ENCODE measurements around the gene POU2AF2.
"Not testable (repeated sequence)": the region's sequence is repeated elsewhere in the genome, so short reads cannot be mapped to it uniquely, and the experiment has no call there.

The POU2AF2 gene

DNA sequence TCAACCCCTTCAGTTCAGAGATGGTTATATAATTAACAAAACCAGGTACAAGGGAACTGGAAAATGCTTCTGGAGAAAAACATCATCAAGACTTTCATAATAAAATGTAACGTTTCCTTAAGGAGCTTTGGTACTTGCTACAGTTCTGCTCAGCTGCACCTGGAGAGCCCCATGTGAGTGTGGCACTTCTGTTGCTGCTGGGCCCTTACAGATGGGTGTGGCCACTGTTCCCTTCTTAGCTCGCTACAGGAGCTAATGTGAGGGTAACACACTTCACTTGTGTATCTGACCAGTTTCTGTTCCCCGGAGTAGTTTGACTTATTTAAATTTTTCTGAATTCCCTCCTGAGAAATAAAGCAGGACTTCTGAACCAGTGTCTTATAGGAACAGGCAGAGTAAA, 56.8 kb downstream of the POU2AF2 start:
- no peak for DNase-seq (ENCODE audit: low spot score)

- no peak for DNase-seq (ENCODE audit: low spot score)
Observed at GRCh38 chr11:111303461-111303860, 57.9 kb downstream of the POU2AF2 start.

DNA sequence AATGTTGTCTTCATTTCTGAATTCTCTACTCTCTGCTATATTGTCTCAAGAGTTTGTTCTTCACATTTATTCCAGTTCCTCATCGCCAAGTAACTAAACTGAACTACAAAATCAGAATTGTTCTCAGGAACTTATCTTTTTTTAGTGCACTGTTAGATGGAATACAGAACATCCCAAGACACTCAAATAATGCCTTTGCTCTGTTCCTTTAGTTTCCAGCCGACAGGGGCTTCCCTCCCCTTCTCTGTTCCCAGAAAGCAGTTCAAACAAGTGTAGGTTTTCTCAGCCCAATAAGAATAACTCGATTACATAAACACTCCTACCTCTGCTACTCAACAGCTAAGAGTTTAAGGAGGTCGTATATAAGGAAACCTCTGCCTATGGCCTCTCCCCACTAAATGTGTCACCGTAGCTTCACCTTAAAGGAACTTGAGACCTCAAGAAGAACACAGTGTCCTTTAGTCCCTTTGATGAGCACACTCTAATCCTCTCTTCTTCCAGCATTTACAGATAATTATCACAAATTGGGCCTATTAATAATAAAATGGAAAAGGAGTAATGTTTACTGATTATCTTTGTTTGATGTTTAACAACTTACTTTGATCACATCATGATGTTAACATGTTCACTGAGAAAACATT, 59.8 kb downstream of the POU2AF2 start:
- no peak for DNase-seq (ENCODE audit: low spot score)

DNA sequence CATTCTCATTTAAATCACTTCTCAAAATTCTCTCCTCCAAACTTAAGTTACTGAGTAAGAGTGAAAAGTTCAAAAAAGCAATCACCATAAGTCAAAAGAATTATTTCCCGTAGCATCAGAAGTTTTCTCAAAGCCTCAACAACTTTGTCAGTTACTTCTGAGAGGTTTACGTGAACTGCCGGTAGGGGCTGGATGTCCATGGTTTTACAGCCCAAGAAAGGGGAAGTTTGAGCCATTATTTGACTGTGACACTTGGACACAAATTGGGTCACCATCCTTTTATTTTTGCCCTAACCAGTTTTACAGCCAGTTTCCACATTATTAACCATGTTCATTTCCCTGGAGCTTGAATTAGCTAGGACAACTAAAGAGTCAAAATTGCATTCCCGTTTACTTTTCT, 60.4 kb downstream of the POU2AF2 start:
- no peak for DNase-seq (ENCODE audit: low spot score)

DNA sequence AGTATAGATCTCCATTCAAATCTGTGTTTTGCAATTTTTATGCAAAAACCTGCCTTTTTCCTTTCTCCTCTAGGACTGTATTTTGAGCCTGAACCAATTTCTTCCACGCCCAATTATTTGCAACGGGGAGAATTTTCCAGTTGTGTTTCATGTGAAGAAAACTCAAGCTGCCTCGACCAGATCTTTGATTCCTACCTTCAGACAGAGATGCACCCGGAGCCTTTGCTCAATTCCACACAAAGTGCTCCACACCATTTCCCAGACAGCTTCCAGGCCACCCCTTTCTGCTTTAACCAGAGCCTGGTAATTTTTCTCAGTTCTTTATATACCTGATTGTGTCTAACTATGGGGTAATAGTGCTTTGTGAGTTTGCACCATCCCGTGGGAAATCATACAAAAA, 60.8 kb downstream of the POU2AF2 start:
- no peak for DNase-seq (ENCODE audit: low spot score)

GRCh38 chr11:111307472-111308108, 62.1 kb downstream of the POU2AF2 start:
- no peak for DNase-seq (ENCODE audit: low spot score)

- DNase-seq (ENCODE audit: low spot score): no peak
Observed at GRCh38 chr11:111308140-111308539, 62.6 kb downstream of the POU2AF2 start.

DNA sequence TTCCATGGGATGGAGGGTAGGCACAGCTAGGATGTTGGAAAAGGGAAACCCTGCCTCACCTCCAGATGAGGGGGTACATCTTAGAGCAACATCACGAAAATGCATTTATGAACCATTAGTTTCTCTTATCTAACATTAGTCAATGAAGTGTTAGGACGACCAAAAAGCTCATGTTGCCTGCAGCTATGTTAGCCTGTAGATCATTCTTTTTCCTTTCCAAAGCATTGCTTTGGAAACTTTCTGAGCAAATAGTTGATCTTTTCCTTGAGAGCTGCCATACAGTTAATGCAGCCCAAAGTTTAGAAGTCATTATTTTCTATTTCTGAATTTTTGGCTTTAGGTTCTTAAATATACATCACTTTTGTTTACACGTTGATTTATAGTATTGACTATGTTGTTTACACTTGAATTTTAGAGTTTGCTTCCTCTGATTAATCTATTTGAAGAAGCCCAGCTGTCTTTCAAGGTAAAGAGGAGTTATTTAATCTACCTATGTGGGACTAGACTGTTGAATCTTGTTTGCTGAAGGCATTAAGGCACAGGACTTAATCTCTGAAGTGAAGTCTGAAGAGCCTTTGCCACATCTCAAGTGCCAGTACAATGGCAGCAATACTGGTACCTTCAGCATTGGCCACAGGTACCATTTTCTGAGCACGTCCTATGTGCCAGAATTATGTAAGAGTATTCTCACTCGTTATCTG, 63.8 kb downstream of the POU2AF2 start:
- no peak for DNase-seq (ENCODE audit: low spot score)

DNA sequence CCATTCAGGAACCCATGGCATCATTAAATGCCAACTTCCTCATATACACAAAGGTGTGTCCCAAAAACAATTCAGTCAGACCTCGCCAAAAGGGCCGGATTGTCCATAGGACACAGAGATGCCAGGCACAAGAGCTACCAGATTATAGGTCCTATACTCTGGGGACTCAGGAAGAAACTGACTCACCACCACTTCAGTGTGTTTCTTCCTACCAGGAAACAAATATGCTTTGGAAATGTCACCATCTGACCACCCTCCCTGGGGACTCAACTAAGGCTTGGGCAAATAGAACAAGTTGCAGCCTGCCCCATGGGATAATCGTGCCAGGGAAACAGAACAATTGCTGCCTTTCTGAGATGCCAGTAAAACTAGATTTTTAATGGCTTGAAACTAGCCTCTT, 64.6 kb downstream of the POU2AF2 start:
- DNase-seq (ENCODE audit: low spot score): no peak

- no peak for DNase-seq (ENCODE audit: low spot score)
Observed at GRCh38 chr11:111310723-111311122, 65.2 kb downstream of the POU2AF2 start.

- DNase-seq (ENCODE audit: low spot score): no peak
Observed at GRCh38 chr11:111312076-111312475, 66.6 kb downstream of the POU2AF2 start.

GRCh38 chr11:111319296-111319695, 73.8 kb downstream of the POU2AF2 start:
- DNase-seq (ENCODE audit: low spot score): no peak

DNA sequence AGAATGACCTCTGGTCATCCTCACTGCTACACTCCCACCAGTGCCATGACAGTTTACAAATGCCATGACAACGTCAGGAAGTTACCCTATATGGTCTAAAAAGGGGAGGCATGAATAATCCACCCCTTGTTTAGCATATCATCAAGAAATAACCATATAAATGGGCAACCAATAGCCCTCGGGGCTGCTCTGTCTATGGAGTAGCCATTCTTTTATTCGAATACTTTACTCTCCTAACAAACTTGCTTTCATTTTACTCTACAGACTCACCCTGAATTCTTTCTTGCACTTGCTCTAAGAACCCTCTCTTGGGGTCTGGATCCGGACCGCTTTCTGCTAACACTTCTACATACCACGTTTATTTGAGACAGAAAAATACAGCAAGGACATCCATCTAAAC, 74.7 kb downstream of the POU2AF2 start:
- not testable (repeated sequence) for DNase-seq (ENCODE audit: low spot score)

GRCh38 chr11:111320728-111321568, 75.4 kb downstream of the POU2AF2 start:
- DNase-seq (ENCODE audit: low spot score): no peak

- no peak for DNase-seq (ENCODE audit: low spot score)
Observed at GRCh38 chr11:111322534-111322933, 77.0 kb downstream of the POU2AF2 start.

DNA sequence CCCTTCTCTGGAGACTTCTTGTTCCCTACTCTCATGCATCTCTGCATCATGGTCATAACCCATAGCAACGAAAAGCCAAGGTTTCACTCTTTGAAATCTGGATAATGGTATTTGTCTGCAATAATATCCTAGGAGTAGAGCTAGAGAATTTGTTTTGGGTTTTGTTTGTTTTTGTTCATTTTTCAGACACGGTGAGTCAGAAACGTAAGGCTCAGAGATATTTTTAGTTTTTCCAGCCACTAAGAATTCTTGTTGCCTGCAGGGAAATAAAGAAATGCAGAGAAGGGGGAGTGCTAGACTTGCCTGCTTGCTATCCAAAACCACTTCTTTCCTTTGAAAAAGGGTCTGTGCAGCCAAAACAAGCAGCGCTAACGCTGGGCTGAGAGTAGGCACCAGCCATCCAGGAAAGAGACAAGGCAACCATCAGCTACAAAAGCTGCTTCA, 78.8 kb downstream of the POU2AF2 start:
- no peak for DNase-seq (ENCODE audit: low spot score)

GRCh38 chr11:111325259-111325658, 79.7 kb downstream of the POU2AF2 start:
- no peak for DNase-seq (ENCODE audit: low spot score)

DNA sequence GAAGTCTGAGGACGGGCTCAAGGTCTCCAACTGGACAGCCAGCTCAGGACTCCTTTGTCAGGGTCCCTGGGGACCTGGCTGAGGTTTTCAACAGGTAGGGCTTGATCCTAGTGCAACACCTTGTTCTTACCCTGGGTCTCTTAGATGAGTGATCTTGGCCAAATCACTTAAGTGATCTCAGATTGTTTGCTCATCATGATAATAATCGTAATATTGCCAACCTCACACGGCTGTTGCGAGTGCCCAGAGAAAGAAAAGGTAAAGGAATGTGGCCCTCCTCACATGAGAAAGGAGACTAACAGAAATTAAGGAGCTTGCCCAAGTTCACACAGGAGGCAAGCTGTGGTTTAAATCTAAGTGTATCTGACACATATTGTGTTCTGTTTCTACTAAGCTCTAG, 81.3 kb downstream of the POU2AF2 start:
- no peak for DNase-seq (ENCODE audit: low spot score)

DNA sequence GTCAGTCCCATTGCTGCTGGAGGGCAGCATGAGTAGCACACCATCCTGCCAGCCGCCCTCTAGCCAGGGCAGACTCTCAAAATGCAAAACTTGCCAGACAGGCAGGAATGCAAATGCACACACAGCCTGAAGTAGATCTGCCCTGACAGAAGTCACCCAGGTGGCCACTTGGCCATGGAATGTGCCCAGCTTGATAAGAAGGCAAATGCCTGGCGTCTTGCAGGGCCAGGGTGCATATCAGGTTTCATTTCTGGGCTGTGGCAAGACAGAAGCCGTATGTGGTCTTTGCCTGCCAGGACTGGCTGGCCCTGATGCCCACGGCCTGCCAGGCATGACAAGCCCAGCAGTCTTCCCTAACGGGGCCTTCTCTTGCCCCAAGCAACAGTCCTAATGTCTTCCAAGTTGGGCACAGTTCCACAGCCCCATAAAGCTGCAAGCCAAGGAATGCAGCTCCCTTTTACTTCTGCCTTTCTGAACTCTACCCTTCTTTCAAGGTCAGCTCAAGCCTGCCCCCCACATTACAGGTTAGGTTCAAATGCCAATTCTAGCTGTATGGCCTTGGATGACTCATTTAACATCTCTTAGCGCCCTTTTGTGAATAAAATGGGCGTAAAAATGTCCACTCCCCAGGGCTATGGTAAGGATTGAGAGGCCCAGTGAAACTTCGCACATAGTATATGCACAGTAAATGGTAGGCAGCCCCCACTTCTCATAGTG, 82.5 kb downstream of the POU2AF2 start:
- DNase-seq (ENCODE audit: low spot score): no peak

- no peak for DNase-seq (ENCODE audit: low spot score)
Observed at GRCh38 chr11:111329306-111330204, 84.0 kb downstream of the POU2AF2 start.

Data from hematopoietic multipotent progenitor cell treated with erythropoietin and hydrocortisone succinate and interleukin-3 and kit ligand, for 17 days (in vitro differentiated cells).